Measurements from ENCODE around the gene RPTOR.

Gene RPTOR

GRCh38 chr17:80565343-80566053 lies 20.9 kb downstream of the RPTOR start:
- DNase-seq (ENCODE audit: low read depth), result no peak
- no peak overlapping the region for H3K4me3 ChIP-seq (ENCODE audit: low read depth, low read length)
- TF ChIP-seq CTCF (IDR thresholded peaks at IDR 0.05; ENCODE audit: control insufficient read depth, extremely low read depth, insufficient read depth), result no peak

- TF ChIP-seq CTCF (IDR thresholded peaks at IDR 0.05; ENCODE audit: control insufficient read depth, extremely low read depth, insufficient read depth), result no peak
- DNase-seq (ENCODE audit: low read depth), result no peak
- H3K4me3 ChIP-seq (ENCODE audit: low read depth, low read length), result no peak overlapping the region
Measured at GRCh38 chr17:80566054-80566400, 21.4 kb downstream of the RPTOR start.

- H3K4me3 ChIP-seq (ENCODE audit: low read depth, low read length), result no peak overlapping the region
- no peak for TF ChIP-seq CTCF (IDR thresholded peaks at IDR 0.05; ENCODE audit: control insufficient read depth, extremely low read depth, insufficient read depth)
- no peak for DNase-seq (ENCODE audit: low read depth)
Measured at GRCh38 chr17:80568246-80568645, 23.6 kb downstream of the RPTOR start.

GRCh38 chr17:80569924-80570323 lies 25.3 kb downstream of the RPTOR start:
- no peak for DNase-seq (ENCODE audit: low read depth)
- no peak overlapping the region for H3K4me3 ChIP-seq (ENCODE audit: low read depth, low read length)
- TF ChIP-seq CTCF (IDR thresholded peaks at IDR 0.05; ENCODE audit: control insufficient read depth, extremely low read depth, insufficient read depth), result no peak

- DNase-seq (ENCODE audit: low read depth), result no peak
- H3K4me3 ChIP-seq (ENCODE audit: low read depth, low read length), result no peak overlapping the region
- TF ChIP-seq CTCF (IDR thresholded peaks at IDR 0.05; ENCODE audit: control insufficient read depth, extremely low read depth, insufficient read depth), result no peak
Measured at GRCh38 chr17:80573701-80574100, 29.1 kb downstream of the RPTOR start.

GRCh38 chr17:80574496-80574895 lies 29.9 kb downstream of the RPTOR start:
- no peak for TF ChIP-seq CTCF (IDR thresholded peaks at IDR 0.05; ENCODE audit: control insufficient read depth, extremely low read depth, insufficient read depth)
- DNase-seq (ENCODE audit: low read depth), result no peak
- no peak overlapping the region for H3K4me3 ChIP-seq (ENCODE audit: low read depth, low read length)

Measured in LNCaP clone FGC (cell line).